Esophagus squamous epithelium (tissue), 5 donors: ENCODE results near the gene RFTN1. TPM values are rescaled to one million over a fixed set of nuclear protein-coding genes. Genes with fewer than 3 reads are reported as not detected.

Experiments used
- DNase-seq: peaks from one replicate; lab custom pipeline; 2025; lab: John Stamatoyannopoulos, UW
- H3K27ac ChIP-seq, 4 donors: fragments of 200-600 bp; sonication (generic); one replicate each; pipeline ENCODE4 v1.5.1; 2016 to 2019; ENCODE audit warnings: mild to moderate bottlenecking in 1 of 4
- H3K27me3 ChIP-seq, 4 donors: fragments of 200-600 bp; sonication (generic); 1 replicate in 3 of 4; 2 replicates in 1 of 4; pipeline versions ENCODE4 v1.5.1 to v1.6.0; 2017 to 2021; ENCODE audit warnings: antibody characterized with exemption in 1 of 4
- H3K36me3 ChIP-seq, 3 donors: fragments of 200-600 bp; sonication (generic); one replicate each; pipeline ENCODE4 v1.5.1; 2016 to 2019
- H3K4me1 ChIP-seq, 3 donors: fragments of 200-600 bp; sonication (generic); one replicate each; pipeline ENCODE4 v1.5.1; 2017 to 2019
- H3K4me3 ChIP-seq, 4 donors: fragments of 200-600 bp; sonication (generic); 1 replicate in 3 of 4; 2 replicates in 1 of 4; pipeline ENCODE4 v1.5.1; 2016 to 2019; ENCODE audit warnings: mild to moderate bottlenecking in 2 of 4, moderate library complexity in 1 of 4
- H3K9me3 ChIP-seq, 3 donors: fragments of 200-600 bp; sonication (generic); one replicate each; pipeline ENCODE4 v1.5.1; 2016 to 2019
- POLR2A ChIP-seq, 4 donors: fragments of 450-650 bp; IDR thresholded peaks; one replicate each; pipeline ENCODE4 v1.6.1; 2017; ENCODE audit warnings: antibody characterized with exemption in 4 of 4, mild to moderate bottlenecking in 4 of 4, moderate library complexity in 3 of 4
- WGBS, 2 donors: methylation state at CpG; one replicate each; pipeline ENCODE4 v1.1.5; 2018; 5-methylcytosine and 5-hydroxymethylcytosine counted together
- intact Hi-C: fragments of 100-400 bp; cut with DNase I; formaldehyde crosslinking; loops from one replicate; pipeline ENCODE4 v1.15.0; 2022
- total RNA-seq, 4 donors: library from RNA; depleted of rRNA; stranded (reverse); fragments of >200 nt; gene quantifications; one replicate each; pipeline ENCODE4 v1.1.0, GENCODE V29; 2016
- TF ChIP-seq, protein P1 (sequence below), 6 experiments: fragments of 450-650 bp in 4 of 6; fragments of 200-600 bp in 2 of 6; sonication (generic) in 2 of 6; IDR thresholded peaks; one replicate each; pipeline ENCODE4 v1.5.1; 2016 to 2019; ENCODE audit warnings: antibody characterized with exemption in 6 of 6, mild to moderate bottlenecking in 4 of 6, moderate library complexity in 4 of 6
- donor health status: DM: yes; HTN: yes; CAD: no.

RFTN1 gene
- total RNA-seq, 4 donors from 2014 or later = 5.0 to 22.7 (median 12.4) TPM

DNA sequence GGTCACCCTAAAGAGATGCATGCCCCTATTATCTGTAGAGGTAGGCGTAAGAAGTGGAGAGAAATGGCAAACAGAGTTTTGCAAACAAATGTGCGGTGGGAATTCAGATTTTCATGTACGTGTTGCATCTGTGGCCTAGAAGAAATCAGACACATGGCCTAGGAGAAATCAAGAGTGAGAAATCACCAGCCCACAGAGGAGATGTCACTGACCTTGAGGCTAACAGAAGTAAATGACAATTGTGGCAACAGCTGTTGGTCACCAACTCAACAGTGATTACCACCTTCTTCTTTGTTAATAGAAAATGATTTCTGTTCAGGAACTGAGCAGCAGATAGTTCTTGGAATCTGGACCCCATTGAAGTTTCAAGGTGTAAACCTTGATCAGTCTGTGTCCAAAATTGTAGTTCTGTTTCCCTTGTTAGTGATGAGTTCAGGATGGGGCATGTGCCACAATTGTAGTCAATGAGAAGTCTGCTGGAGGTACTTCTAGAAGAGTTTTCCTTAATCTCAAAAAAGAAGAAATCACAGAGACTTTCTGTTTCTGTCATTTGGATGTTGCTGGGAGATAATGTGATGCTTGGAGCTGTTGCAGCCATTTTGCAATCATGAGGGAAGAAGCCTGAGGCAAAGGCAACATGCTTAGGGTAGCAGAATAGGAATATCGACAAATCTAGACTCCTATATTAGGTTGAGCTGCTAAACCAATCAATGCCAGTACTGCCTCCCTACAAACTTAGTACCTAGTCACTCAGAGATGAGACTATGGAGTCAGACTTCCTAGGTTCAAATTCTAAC lies 34.3 kb upstream of the RFTN1 start:
- H3K27ac ChIP-seq = no peak overlapping the region
- no peaks in the 10 kb centered on the region for H3K36me3 ChIP-seq
- DNase-seq = no peak
- H3K4me3 ChIP-seq = no peak overlapping the region
- H3K4me1 ChIP-seq = peaks cover 0 to 12% (median 6%) of the 10 kb centered on the region in 3 donors
- 91 to 96% methylated on average over 4 of the region's 4 CpGs for WGBS, 2 donors
- intact Hi-C loops = no loop called here
- H3K27me3 ChIP-seq = no peaks in the 10 kb centered on the region
- H3K9me3 ChIP-seq = no peaks in the 10 kb centered on the region
- TF ChIP-seq POLR2A (IDR thresholded peaks at IDR 0.05) = no peak
- TF ChIP-seq, protein P1, sequence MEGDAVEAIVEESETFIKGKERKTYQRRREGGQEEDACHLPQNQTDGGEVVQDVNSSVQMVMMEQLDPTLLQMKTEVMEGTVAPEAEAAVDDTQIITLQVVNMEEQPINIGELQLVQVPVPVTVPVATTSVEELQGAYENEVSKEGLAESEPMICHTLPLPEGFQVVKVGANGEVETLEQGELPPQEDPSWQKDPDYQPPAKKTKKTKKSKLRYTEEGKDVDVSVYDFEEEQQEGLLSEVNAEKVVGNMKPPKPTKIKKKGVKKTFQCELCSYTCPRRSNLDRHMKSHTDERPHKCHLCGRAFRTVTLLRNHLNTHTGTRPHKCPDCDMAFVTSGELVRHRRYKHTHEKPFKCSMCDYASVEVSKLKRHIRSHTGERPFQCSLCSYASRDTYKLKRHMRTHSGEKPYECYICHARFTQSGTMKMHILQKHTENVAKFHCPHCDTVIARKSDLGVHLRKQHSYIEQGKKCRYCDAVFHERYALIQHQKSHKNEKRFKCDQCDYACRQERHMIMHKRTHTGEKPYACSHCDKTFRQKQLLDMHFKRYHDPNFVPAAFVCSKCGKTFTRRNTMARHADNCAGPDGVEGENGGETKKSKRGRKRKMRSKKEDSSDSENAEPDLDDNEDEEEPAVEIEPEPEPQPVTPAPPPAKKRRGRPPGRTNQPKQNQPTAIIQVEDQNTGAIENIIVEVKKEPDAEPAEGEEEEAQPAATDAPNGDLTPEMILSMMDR (IDR thresholded peaks at IDR 0.05) = no peak

DNA sequence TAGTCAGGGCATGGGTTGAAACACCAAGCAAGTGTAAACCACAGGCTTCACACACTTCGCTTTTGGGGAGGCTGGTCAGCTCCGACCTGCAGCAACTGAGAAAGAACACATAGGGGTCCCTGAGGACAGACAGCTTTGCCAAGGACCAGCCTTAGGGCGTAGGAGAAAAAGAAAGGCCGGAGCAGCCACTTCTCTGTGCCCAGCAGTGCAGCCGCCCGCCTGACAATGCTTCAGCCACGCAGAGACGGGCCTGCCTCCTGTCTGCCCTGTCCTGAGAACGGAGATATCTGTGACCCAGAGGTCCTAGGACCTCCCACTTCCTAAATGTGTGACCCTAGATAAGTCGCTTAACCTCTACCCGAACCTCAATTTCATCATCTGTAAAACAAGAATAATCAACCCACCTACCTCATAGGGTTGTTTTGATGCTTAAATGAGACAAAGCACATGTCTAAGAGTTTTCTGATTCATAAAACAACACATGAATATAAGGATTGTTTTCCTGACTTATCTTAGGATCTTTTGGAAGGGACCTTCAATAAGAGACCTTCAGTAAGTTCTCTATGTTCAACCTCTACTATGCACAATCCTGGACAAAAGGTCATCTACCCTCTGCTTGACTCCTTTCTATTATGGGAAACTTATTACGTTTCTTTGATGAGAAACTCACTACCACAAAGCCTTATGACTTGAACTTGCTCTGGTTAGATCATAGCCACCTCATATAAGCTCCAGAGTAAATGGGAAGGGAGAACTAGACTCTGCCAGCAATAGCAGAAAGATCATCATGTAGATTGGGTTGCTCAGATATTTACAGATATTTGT lies 32.9 kb upstream of the RFTN1 start:
- no peak for DNase-seq

DNA sequence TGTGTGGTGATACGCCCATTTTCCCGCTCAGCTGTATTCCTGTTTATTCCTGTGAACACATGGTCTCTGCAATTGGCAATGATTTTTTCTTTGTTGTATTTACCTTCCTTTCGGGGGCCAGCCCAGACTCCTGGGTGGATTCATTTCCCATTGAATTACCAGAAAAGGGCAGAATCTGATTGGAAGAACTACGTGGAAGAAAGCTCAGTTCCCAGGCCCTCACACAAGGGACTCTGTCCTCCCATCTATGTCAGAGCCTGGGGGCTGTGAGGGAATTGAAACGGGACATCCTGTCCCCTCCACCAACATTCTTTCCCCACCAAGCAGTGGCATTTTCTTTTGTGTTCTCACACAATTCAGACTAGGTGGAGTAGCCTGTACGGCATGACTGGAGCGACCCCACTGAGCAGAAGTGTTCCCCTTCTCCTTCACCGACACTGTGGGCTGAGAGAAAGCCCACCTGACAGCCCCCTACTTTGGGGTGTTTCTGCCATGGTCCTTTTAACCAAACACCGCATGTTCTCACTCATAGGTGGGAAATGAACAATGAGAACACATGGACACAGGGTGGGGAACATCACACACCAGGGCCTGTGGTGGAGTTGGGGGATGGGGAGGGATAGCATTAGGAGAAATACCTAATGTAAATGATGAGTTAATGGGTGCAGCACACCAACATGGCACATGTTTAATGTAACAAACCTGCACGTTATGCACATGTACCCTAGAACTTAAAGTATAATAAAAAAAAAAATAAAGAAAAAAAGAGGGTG lies 32.1 kb upstream of the RFTN1 start:
- TF ChIP-seq, protein P1 (IDR thresholded peaks at IDR 0.05) = no peak
- no peak for TF ChIP-seq POLR2A (IDR thresholded peaks at IDR 0.05)
- no peaks in the 10 kb centered on the region for H3K9me3 ChIP-seq
- H3K4me1 ChIP-seq = peaks cover 0 to 8% (median 5%) of the 10 kb centered on the region in 3 donors
- WGBS, 2 donors = 52 to 87% methylated on average over 8 to 10 of the region's 10 CpGs
- DNase-seq = no peak
- H3K27me3 ChIP-seq = peaks cover 0 to 5% (median 0%) of the 10 kb centered on the region in 4 donors
- intact Hi-C loops = no loop called here
- H3K36me3 ChIP-seq = no peaks in the 10 kb centered on the region
- H3K4me3 ChIP-seq = no peak overlapping the region
- peak overlapping the region in 2 of 4 donors; percentile 18 to 63 for H3K27ac ChIP-seq

More for the DNA sequence above, 32.9 kb upstream of the RFTN1 start:
- H3K27me3 ChIP-seq = peaks cover 0 to 2% (median 0%) of the 10 kb centered on the region in 4 donors
- peaks cover 0 to 12% (median 6%) of the 10 kb centered on the region in 3 donors for H3K4me1 ChIP-seq
- WGBS, 2 donors = 76 to 87% methylated on average over 10 to 12 of the region's 12 CpGs
- intact Hi-C loops = no loop called here
- no peak overlapping the region for H3K4me3 ChIP-seq
- no peaks in the 10 kb centered on the region for H3K36me3 ChIP-seq
- peak overlapping the region in 2 of 4 donors; percentile 34 to 63 for H3K27ac ChIP-seq
- H3K9me3 ChIP-seq = no peaks in the 10 kb centered on the region
- TF ChIP-seq, protein P1 (IDR thresholded peaks at IDR 0.05) = no peak
- TF ChIP-seq POLR2A (IDR thresholded peaks at IDR 0.05) = no peak

DNA sequence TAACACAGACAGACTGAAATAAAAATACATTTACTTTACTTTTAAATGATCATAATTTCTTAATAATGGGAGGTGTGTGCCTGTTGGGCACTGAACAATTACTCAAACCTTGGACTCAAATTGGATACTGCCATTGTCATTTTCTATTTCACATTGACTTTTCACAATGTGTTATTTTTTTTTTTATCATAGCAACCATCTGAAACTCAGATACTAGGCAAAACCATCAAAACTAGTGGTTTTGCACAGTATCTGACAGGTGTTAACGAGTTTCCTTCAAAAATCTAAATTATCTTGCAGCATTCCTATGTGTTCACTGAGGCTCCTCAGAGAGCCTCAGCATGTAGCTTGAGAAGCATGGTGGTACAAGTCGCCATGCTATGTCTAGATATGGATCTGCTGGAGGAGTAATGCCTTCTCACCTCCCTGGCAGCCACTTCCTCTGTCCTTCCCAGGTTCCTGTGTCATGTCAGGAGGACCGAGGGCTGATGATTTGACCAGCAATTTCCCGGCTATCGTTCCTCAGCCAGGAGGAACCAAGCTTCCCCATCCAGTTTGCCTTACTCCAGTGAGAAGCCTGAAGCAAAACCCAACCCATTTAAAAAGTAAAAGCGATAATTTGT lies 29.9 kb upstream of the RFTN1 start:
- H3K4me1 ChIP-seq = no peaks in the 10 kb centered on the region
- H3K27ac ChIP-seq = no peak overlapping the region
- WGBS, 2 donors = 79 to 85% methylated on average over 6 of the region's 6 CpGs
- no peaks in the 10 kb centered on the region for H3K36me3 ChIP-seq
- H3K9me3 ChIP-seq = no peaks in the 10 kb centered on the region
- DNase-seq = no peak
- H3K27me3 ChIP-seq = peaks cover 0 to 10% (median 0%) of the 10 kb centered on the region in 4 donors
- TF ChIP-seq POLR2A (IDR thresholded peaks at IDR 0.05) = no peak
- TF ChIP-seq, protein P1 (IDR thresholded peaks at IDR 0.05) = no peak
- intact Hi-C loops = no loop called here
- H3K4me3 ChIP-seq = no peak overlapping the region
